NCI-H460 (cell line): Measurements from ENCODE around the gene NR1D1. TPM values are rescaled to one million over a fixed set of nuclear protein-coding genes. Genes with fewer than 3 reads are reported as not detected.
A peak's percentile ranks its signal among the peaks of the same experiment; 100 is the strongest.

Source experiments
- DNase-seq: peaks from one replicate; pipeline ENCODE4 v3.0.0-alpha.2; 2016; ENCODE audit warnings: low read depth; ENCODE audit errors: extremely low read depth
- total RNA-seq: library from RNA; depleted of rRNA; stranded (reverse); fragments of >200 nt; shearing (Covaris generic); gene quantifications from 2 replicates; pipeline ENCODE4 v1.2.3, GENCODE V29; 2014

NR1D1 gene
- total RNA-seq, 1 experiment from 2014 or later, result 4.2 TPM

DNA sequence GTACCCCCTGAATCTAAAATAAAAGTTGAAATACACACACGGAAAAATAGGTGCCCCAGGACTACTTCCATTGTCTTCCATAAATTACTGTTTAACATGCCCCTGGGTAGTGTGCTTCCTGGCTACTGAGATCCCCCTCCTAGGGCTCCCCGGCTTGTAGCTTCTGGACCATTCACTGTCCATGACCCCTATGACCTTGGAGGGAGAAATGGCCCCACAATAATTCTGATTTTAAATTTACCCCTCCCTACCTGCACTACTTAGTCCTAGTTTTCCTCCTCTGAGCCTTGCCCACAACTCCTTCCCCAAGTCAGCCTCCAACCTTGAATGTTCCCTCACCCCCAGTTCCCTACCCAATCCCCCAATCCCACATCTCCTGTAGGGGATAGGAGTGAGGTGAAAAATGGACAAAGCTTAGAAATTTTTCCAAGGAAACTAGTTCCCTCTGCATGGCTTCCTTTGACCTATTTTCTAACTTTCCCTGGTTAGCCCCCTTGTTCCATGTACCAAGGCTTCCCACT is 11.9 kb upstream of the NR1D1 start:
- DNase-seq, result no peak

DNA sequence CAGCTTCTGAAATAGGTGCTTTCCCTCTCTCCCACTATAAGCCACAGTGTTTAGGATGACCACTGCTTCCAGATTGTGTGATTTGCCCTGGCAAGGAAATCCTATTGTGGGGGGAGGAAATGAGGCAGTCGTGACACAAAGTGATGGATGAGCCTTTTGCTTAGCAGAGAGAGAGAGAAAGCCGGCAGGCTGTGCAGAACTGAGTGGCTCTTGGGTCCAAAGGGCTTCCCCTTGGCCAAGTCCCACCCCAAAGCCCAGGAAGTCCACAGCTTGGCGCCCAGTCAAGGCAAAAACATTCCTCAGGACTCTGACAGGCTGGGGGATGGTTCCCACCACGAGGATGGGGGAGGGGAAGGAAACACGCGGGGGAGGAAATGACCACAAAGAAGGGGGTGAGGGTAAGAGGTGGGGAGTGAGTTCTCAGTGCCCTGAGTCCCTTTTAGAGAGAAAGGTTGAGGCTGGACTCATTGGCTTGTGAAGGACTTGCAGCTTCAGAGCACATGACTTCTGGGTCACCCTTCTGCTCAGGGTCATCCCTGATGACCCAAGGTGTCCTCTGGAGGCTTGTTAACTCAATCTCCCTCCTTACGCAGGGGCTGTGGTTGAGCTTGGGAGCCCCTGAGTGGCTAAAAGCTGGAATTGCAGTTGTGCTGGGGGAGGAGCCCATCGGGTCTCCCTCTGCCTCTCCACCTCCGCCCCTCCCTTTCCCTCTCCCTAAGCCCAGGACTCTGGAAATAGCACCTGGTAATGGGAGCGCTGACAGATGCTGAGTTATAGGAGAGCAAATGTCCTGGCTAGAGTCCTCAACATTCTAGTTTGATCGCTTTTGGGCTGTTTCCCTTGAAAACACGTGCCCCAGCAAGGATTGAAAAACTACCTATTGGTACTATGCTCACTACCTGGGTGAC is 11.1 kb upstream of the NR1D1 start:
- DNase-seq, result peak; percentile 92

DNA sequence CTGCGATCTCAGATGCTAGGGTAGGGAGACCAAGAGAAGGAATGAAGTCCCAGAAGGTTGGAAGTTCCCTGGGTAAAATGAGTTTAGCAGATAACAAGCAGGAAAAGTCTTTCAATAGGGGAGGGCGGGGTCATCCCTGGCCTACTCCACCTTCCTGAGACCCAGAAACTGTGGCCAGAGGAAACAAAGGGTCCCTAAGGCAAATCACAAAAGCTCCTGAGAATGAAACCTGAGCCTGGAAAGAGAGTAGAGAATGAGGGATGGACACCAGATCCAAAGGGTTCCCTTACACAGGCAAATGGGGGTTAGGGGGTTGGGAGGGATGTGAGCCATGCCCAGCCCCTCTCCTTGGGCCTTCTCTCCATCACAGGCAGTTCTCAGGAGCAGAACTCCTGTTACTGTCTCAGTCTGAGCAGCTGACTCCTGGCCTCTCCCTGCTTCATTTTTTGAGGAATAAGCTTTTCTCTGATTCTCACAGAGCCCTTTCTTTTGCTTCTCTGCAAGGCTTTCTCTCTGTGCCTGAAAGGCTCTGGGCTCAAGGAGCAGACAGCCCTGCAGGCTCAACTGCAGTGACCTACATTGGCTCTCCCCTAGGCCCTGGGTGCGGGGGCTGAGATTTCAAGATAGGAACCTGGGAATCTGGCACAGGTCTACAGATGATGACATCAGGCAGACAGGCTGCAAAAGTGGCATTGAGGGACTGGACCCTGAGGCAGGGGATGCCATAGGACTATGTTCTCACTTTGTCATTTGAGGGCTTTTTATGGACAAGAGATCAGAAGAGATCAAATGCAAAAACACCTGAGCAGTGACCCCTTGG is 9.8 kb upstream of the NR1D1 start:
- no peak for DNase-seq

DNA sequence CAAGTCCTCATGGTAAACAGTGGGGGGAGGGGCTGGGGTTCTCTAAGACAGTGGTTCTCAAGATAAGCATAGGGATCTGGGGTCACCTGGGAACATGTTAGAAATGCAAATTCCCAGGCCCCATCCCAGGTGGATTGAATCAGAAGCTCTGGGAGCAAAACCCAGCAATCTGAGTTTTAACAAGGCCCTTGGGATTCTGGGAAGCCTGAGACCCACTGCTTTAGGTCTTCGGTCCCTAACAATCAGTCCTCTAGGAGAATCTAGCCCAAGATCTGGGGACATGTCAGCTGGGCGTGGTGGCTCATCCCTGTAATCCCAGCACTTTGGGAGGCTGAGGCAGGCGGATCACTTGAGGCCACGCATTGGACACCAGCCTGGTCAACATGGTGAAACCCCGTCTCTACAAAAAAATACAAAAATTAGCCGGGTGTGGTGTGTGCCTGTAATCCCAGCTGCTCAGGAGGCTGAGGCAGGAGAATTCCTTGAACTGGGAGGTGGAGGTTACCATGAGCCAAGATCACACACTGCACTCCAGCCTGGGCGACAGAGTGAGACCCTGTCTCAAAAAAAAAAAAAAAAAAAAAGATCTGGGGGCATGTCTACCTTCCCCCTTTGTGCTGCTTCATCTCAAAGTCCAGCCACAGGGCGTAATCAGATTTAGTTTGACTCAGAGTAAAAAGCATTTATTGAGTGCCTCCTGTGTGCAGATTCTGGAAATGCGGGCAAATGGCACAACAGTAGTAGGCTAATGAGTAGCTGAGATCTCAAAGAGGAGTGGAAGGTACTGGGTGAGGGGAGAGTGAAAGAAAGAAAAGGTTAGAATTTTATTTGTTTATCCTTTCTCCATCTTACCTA is 8.8 kb upstream of the NR1D1 start:
- DNase-seq, result no peak

DNA sequence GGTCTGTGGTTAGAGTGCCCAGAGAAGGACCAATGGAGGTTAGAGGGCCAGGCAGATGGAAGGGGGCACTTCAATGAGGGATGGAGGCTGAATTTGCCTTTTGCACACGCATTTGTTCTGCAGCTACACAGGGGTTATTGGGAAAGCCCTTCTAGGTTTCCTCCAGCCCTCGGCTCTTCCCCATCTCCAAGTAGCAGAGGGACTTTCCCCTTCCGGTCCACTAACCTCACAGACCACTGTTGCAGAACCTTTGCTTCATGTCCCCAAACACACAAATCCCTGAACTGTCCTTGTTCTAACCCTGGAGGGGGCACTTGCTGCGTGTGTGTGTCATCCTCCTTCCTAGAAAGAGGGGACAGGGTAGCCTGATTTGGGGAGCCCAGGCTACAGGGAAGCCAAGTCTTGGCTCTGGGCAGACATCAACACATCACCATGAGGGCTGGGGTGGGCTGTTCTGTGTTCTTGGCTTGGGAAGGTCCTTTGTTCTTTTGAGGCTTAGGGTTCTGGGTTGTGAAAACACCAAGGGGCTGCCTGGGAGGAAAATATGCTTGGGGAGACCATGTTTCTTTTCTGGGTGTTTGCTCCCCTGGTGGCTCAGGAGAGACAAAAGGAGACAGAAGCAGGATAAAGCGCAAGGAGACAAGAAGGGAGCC is 7.3 kb upstream of the NR1D1 start:
- no peak for DNase-seq

DNA sequence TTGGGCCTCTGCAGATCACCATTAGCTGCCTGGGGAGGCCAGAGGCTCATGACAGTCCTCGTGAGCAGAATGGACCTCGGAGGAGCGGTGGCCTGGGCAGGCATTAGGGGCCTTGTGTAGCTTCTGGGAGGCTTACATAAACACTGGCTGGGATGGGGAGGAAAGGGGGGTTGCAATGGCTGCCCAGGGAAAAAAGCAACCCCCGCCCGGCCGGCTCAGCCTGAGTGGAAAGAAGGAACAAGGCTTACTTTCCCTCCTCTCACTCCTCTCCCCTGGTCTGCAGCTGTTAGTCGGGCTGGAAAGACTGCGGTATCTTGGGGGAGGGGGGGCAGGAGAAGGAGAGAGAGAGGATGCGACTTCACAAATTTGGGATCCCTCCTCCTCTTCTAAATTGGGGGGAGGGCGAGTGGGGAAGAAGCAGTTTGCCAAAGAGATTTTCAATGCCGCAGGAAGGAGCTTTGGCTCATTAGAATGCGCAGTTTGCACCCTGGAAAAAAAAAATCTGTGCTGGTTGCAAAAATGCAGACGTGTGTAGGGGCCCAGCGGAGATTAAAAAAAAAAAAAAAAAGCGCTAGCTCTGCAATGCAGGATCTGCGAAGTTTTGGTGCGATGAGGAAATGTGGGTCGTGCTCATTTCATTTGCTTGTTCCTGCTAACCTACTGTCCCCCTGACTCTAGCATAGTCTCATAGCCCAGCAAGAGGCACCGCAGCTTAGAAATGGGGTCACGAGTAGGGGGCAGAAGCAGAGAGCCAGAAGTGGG is 6.6 kb upstream of the NR1D1 start:
- no peak for DNase-seq

DNA sequence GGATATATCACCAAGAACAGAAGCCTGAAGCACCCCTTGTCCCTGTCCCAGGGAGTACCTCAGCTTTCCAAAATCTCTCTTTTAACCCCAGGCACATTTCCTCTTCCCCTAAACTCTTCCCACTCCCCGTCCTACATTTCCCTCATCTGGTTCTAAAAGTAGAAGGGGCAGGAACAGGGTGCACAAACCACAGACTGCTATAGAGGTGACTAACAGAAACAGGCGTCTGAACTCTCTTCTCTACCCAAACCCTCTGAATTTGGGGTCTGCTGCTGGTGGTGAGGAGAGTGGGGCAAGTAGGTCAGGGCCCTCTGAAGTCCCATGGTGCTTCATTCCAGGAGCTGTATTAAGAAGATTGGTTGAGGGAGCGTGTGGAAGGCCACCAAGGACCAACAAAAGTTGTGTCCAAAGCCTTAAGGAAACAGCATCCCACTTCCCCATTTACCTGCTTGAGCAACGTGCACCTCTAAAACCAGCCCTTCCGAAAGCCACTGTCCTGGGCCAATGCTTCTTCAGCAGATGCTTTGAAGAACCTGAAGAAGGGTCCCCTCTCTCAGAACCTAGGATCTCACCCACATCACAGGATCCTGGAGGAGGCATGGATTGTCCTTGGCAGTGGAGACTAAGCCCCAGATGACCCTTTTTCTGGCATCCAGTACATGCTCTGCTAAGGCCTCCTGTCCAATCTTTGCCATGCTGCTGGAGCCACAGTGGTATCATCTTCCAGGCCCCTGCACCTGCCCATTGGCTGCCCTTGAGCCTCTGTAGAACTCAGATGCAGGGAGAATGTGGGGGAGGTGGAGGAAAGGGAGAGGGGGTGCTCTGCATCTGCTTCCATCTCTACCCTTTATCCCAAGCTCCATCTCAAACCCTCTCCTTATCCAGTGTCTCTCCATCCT is 5.7 kb upstream of the NR1D1 start:
- no peak for DNase-seq

DNA sequence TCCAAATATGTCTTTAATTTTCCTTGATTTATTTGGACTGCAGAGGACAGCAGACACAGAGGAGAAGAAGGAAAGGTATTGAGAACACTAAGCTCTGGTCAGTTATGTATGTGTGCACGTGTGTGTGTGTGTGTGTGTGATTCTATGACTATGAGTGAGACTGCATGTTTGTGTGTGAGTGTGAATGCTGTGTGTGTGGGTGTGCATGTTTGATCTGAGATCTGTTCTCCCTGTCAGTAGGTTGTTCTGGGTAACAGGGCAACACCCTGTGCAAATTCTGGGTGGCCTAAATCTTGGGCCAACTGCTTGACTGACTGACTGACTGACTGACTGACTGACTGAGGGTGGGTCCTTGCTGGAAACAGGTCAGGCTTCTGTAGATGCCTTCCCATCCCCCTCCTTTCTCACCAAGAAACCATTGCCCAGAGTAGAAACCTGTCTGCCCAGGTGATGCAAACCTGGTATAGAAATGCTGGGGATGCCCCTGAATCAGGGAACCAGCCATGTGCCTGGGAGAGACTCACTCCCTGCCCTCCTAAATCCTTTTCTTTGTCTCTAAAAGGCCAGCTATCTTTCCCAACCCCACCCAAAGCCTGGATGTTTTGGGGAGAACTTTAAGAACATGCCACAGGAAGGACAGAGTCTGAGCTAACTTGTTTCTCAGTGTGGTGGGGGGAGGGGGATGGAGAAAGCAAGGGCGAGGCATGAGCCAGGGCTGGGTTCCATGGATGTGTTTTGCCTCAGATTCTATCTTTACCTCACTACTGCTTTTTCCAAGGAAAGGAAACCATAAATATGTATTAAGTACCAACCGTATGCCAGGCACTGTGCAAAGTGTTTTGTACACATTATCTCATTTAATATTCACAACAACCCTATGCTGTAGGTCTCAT is 4.5 kb upstream of the NR1D1 start:
- no peak for DNase-seq

DNA sequence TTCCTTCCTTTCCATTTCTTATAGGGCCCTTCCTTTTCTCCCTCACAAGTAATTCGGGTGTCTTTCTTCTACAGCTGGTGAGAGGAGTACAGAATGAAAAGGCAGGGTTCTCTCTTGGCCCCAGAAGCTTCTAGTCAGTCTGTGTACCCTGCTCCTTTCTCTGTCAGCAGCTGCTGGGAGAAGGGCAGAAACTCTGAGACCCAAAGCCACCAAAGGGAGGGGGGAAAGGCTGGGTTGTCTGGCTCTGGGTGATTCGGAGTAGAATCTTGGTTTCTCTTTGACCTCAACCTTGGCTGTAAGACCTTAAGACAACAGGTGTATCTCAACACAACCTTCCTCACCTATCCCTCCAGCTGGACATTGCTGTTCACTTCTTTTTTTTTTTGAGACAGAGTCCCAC is 3.3 kb upstream of the NR1D1 start:
- DNase-seq, result no peak

DNA sequence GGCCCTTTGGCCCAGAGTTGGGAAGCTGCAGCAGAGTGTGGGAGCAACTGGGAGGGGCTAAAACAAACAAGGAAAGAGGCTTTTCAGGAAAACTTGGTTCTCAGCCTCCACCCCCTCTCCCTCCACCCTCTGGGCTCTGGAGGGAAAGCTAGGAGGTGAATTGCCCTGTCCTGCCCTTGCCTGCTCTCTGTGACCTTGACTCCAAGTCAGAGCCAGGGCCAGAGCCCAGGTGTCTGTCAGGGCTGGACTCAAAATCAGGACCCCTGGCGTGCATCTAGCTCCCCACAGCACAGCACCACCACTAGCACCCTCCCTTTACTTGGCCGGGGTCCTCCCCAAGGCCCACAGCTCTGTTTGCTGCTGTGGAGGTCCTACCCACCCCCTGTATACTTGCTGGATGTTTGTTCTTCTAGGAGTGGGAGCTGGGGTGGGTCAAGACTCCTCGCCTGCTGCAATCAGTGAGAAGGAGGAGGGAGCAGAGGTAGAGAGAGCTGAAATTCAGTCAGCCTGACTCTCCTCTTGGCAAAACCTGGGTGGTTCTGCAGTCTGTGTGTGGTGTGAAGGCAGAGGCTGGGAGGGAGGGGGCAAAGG is 2.8 kb upstream of the NR1D1 start:
- DNase-seq, result no peak

DNA sequence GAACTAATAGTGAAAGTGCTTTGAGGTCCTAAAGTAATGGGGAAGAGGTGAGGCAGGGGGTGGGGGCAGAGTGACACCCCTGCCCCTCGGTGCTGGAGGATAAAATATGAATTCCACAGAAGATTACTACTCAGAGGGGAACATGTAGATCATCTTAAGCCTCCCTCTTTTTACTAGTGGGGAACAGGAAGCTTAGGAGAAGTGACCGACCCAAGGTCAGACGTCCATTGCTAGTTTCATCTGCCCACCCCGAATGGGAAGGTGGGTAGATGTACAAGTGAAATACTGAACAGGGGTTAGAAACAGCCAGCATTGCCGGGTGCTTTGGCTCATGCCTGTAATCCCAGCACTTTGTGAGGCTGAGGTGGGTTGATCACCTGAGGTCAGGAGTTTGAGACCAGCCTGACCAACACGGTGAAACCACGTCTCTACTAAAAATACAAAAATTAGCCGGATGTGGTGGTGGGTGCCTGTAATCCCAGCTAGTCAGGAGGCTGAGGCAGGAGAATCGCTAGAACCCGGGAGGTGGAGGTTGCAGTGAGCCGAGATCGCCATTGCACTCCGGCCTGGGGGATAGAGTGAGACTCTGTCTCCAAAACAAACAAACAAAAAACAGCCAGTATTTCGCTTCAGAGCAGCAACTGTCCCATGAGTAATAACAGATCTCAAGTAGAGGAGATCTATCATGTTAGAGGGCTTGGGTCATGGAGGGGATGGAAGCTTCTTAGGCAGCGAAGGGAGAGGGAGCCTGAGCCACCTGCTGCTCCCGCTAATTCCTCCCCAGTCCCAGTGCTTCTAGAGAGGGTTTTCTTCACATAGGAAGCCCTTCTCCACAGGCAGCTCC is 1.2 kb upstream of the NR1D1 start:
- no peak for DNase-seq

DNA sequence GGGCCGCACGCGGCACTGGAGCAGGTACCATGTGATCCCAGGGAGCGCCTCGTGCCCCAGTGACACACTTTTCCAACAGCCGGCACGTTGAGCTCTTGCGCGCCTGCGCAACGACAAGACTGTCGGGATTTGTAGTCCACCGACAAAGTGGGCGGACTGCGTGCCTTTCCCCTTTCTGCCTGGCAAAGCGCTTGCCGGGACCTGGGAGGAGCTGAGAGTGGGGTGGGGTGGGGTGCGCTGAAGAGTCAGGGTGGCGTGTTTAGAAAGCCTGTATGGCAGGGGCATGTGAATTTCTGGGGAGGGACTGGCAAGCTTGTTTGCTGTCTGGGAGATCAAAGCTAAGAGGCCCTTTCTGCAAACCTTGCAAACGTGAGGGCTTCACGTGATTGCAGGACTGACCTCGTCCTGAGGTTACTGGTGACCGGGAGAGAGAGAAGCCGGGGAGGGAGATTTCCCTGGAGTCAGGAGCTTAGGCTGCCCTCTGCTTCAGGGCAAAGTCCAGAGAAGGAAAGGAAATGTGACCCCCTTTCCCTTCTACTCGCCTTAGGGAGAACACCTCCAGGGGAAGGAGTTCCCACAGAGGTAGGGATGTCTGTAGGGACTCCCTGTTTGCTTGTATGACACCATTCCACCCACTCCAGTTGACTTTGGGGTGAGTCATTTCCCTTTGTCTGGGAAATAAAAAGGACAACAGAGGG is 429 bp upstream of the NR1D1 start:
- peak; percentile 99 for DNase-seq

DNA sequence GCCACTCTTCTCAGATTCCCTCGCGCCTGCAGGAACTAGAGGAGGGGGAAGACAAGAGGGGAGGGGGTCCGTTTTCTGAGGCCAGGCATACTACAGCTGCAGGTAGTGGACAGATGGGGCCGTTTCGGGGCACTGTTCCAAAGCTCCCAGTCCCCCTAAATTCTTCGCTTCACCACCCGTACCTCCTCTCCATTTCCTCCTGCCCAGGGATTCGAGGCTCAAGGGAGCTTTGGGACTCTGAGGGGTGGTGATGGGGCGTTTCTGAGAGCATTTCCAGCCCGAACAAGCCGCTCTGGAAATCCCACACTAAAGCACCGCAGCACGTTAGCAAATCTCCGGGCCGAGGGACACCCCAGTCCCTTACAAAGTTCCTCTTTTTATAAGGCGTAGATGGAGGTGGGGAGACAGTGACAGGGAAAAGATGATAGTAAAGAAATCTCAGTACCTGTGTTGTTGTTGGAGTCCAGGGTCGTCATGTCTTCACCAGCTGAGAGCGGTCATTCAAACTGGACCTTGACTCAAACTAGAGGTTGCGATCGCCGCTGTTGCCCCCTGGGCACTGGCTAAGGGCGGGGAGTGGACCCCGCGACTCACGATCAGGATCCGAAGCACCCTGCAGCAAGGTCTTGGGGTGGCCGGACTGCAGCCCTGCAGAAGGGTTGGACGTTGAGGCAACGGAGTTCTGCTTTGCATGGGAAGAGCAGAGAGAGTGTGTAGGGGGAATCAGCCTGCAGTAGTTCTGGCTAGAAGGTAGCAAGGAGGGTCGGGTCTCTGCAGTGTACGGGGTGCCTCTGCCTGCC is 570 bp downstream of the NR1D1 start:
- no peak for DNase-seq

DNA sequence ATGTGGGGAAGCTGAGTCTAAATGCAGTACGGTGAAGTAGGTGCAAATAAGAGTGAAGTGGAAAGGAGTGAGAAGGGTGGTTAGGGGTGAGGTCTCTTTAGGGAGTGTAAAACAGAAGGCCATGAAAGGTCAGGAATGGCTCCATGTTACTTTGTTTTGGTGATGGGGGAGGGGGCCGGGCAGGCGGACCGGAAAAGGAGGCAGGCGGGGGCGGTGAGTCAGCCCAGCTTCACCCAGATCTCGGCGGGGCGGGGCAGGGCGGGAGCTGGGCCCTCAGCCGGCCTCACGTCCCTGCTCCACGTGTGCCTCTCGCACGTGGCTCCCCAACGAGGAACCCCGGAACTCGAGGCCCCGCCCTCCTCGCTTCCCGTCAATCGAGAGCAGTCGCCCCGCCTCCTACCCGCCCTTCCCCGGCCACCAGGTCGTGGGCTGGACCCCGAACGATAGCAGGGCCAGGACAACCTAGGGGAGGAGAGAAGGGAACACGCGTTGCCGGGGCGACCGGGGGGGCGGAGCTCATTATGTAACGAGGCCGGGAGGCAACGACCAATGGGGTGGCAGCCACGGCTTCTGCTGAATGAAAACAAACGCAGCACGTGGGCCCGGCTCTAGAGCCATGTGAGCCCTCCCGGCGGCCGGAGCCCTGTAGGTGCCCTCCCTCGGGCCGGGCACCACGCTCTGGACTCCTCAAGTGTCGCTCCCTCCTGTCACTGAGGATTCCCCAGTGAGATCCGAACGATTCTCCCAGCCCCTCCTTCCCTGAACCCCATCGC is 1.4 kb downstream of the NR1D1 start:
- peak; percentile 99 for DNase-seq
